HG03378 (cell line): Measurements from ENCODE around the gene CCDC12.

Experiments used
- ATAC-seq: cut with Tn5 transposase; IDR thresholded peaks from one replicate; pipeline ENCODE4 v1.9.1; 2021; ENCODE audit warnings: mild to moderate bottlenecking, moderate library complexity; ENCODE audit not compliant: unreplicated experiment

CCDC12 gene

GRCh38 chr3:46958467-46959160 is 17.9 kb downstream of the CCDC12 start:
- ATAC-seq: no peak

GRCh38 chr3:46957092-46957820 is 19.3 kb downstream of the CCDC12 start:
- ATAC-seq: no peak

GRCh38 chr3:46955801-46956259 is 20.7 kb downstream of the CCDC12 start:
- no peak for ATAC-seq

- ATAC-seq: no peak
Measured at GRCh38 chr3:46955157-46955556, 21.4 kb downstream of the CCDC12 start.

GRCh38 chr3:46954178-46954577 is 22.4 kb downstream of the CCDC12 start:
- no peak for ATAC-seq

- peak; percentile 38 for ATAC-seq
Measured at GRCh38 chr3:46953234-46954010, 23.1 kb downstream of the CCDC12 start.

GRCh38 chr3:46952813-46953212 is 23.7 kb downstream of the CCDC12 start:
- ATAC-seq: no peak

GRCh38 chr3:46950650-46951241 is 25.8 kb downstream of the CCDC12 start:
- ATAC-seq: no peak

GRCh38 chr3:46950177-46950576 is 26.4 kb downstream of the CCDC12 start:
- ATAC-seq: no peak

- ATAC-seq: peak; percentile 36
Measured at GRCh38 chr3:46948830-46949671, 27.5 kb downstream of the CCDC12 start.

- no peak for ATAC-seq
Measured at GRCh38 chr3:46947981-46948791, 28.4 kb downstream of the CCDC12 start.

- ATAC-seq: no peak
Measured at GRCh38 chr3:46947546-46947901, 29.0 kb downstream of the CCDC12 start.

GRCh38 chr3:46946856-46947545 is 29.5 kb downstream of the CCDC12 start:
- no peak for ATAC-seq

- no peak for ATAC-seq
Measured at GRCh38 chr3:46946416-46946815, 30.1 kb downstream of the CCDC12 start.

- ATAC-seq: no peak
Measured at GRCh38 chr3:46944191-46944590, 32.4 kb downstream of the CCDC12 start.

GRCh38 chr3:46943237-46944187 is 33.0 kb downstream of the CCDC12 start:
- ATAC-seq: no peak

- ATAC-seq: no peak
Measured at GRCh38 chr3:46942481-46943236, 33.9 kb downstream of the CCDC12 start.
